HG03097 (cell line): Measurements from ENCODE around the gene DCHS2.

ENCODE experiments used
- ATAC-seq: cut with Tn5 transposase; IDR thresholded peaks from one replicate; pipeline ENCODE4 v1.9.1; 2021; ENCODE audit not compliant: unreplicated experiment, low FRiP score

The DCHS2 gene

GRCh38 chr4:154390324-154390723 is 101.3 kb downstream of the DCHS2 start:
- ATAC-seq = no peak

DNA sequence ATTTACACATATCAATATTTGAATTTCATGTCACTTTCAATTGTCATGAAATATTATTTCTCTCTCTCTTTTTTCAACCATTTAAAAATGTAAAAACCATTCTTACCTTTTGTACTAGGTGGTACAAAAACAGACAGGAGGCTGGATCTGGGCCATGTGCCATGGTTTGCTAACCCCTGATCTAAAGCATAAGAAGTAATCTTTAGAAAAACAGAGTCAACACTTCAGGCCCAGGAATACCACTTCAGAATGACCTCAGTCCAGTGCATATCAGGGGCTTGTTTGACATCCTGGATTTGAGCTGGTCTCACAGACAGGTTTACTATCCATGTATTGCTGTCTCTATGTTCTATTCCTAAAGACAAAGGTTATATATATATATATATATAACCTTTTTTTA is 102.5 kb downstream of the DCHS2 start:
- no peak for ATAC-seq

GRCh38 chr4:154384012-154384411 is 107.6 kb downstream of the DCHS2 start:
- ATAC-seq = no peak

GRCh38 chr4:154376486-154376885 is 115.1 kb downstream of the DCHS2 start:
- no peak for ATAC-seq

DNA sequence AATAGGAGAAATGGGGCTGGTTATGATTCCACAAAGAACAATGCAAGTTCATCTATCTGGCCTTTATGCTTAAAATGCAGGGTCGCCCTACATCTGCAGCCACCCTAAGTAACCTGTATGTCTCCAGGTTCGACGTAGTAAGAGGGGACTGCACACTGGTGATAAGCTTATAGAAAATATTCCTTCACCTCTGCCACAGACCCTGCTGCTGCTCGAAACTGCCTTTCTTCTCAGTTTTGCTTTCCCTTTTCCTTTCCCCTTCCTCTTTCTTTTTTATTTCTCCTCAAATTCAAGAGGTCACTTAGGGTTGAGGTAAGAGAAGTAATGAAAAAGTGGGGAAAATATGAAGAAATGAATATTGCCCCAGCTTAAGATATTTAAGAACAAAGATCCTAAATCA is 123.5 kb downstream of the DCHS2 start:
- ATAC-seq = peak; percentile 76

DNA sequence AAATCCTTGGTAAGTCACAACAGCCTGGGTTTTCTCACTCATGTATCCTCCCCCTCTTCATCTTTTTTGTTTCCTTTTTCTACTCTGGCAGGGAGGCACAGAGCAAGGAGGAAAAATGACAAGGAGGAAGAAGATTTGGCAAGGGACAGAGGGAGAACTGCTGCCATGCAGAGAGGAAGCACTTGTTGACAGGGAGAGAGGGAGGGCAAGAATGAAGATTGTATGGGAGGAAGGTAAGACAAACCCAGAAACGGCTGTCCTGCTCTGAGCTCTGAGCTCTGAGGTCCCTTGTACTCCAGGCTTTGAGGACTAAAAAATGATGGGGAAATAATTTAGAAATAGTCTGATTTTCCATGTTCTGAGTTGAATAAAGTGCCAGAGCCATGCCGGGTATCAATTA is 123.9 kb downstream of the DCHS2 start:
- no peak for ATAC-seq

- ATAC-seq = no peak
Measured at GRCh38 chr4:154366956-154367355, 124.6 kb downstream of the DCHS2 start.

DNA sequence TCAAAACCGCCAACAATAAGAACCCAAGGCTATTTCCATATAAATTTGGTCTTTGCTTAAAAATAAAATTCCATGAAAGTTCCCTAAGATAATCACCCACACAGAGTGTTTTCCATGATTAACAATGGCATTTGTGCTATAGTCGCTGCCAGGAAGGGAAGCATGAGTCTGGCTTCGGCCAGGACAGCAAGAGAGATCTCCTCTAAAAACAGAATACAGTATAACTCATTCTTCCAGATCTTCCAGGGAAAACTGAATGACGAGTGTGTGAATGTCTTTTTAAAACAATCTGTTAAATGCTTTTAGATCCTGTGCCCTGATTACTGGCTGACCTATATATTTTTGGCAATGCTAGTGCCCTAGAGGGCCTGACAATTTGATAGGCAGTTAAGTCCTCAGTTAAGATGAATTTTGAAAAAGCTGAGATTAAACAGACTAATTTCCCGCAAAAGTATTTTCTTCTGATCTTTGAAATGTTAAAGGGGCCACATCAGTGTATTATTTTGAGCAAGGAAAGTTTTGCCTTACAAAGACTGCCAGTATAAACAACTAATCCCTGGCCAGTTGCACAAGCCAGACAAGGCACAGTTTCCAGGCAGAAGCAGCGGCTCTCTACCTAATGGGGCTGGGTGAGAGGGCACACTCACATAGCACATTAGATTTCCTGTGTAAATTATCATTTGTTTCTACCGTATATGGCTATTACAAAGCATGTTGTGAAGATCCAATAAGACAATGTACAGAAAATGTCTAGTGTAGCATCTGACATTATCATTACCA is 127.3 kb downstream of the DCHS2 start:
- ATAC-seq = no peak

DNA sequence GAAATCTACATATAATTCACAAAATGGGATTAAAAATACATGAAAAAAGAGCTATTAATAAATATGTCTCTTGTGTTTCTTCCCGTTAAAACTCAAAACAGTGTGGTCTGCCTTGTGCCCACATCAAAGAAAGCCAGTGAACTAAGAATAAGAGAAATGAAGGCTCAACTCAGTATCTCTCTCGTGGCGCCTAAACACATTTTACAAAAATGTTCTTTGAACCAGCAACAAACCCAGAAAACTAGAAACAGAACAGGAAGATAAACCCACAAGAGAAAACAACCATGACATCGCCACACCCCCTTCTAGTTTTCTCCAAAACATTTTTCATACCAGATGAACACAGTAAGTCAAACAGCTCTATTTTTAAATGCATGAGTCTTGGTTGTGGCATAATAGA is 130.1 kb downstream of the DCHS2 start:
- ATAC-seq = peak; percentile 48

- no peak for ATAC-seq
Measured at GRCh38 chr4:154360491-154360890, 131.1 kb downstream of the DCHS2 start.

- ATAC-seq = no peak
Measured at GRCh38 chr4:154354883-154355282, 136.7 kb downstream of the DCHS2 start.

DNA sequence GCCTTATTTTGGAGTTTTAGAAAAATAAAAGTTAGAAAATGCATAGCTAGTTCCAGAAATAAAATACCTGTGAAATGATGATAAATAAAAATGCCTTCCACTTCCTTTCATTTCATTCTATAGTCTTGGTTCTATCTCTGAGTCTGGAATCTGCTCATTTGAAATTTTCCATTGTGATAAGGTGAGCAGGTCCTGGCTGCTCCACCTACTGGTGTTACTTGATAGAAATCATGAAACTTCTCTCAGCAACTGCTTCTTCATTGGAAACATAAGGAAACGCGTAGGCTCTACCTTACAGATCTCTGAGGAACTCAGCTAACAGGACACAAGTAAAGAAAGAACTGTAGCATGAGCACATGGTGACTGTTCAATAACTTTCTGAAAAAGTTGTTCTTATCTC is 141.8 kb downstream of the DCHS2 start:
- ATAC-seq = no peak

DNA sequence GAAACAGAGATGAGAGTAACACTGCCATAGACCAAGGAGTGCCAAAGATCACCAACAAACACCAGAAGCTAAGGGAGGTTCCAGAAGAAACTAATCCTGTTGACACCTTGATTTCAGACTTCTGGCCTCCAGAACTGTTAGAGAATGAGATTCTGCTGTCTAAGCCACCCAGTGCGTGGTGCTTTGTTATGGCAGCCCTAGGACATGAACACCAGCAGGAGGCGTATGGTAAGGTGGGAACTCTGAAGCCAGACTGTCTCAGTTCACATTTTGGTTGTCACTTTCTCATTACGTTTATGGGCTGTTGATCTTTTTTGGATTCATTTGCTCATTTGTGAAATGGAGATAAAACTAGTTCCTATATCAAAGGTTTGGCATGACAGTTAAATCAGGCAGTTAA is 142.9 kb downstream of the DCHS2 start:
- no peak for ATAC-seq

DNA sequence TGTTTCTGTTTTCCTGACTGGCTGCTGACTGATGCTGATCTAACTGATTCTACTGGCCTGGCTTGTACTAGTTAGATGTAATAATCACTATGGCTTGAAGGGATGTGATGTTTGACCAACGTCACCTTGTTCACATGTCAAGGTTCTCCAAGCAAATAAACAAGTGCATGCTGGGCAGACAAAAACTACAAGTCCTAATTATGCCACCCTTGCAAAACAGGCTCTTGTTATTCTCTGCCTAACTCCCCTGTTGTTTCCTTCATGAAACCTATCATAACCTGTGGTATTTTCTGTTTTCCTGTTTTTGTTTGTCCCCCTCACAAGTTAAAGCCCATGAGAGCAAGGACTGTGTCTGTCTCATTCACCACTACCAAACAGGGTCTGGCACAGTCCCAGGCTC is 146.2 kb downstream of the DCHS2 start:
- ATAC-seq = no peak

GRCh38 chr4:154344686-154345085 is 146.9 kb downstream of the DCHS2 start:
- peak; percentile 58 for ATAC-seq

GRCh38 chr4:154343651-154344050 is 147.9 kb downstream of the DCHS2 start:
- no peak for ATAC-seq

GRCh38 chr4:154341448-154341847 is 150.2 kb downstream of the DCHS2 start:
- no peak for ATAC-seq

- no peak for ATAC-seq
Measured at GRCh38 chr4:154335588-154335987, 156.0 kb downstream of the DCHS2 start.

GRCh38 chr4:154332681-154333421 is 158.7 kb downstream of the DCHS2 start:
- peak; percentile 90 for ATAC-seq

- ATAC-seq = no peak
Measured at GRCh38 chr4:154329939-154330338, 161.7 kb downstream of the DCHS2 start.

- no peak for ATAC-seq
Measured at GRCh38 chr4:154329268-154329868, 162.2 kb downstream of the DCHS2 start.

DNA sequence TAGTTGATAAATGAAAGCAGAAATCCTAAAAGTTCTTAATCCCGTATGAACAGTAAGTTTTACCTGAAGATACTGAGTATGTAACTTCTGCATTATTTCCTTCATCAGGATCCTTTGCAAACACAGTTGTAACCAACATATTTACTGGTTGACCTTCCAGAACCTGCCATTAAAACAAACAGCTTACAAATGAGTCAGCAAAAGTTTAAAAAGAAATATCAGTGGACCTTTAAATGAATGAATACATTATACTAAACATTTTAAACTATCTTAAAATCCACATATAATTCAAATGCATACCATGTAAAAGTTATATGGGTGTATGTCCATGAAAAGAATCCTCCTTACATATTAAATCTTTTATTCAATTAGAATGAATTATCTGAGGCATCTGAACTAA is 163.6 kb downstream of the DCHS2 start:
- ATAC-seq = no peak
